Activated CD4-positive, alpha-beta T cell treated with anti-CD3 and anti-CD28 coated beads, Interleukin-2, amount 50 U/mL, for 4 hours (primary cell): ENCODE measurements around the gene ISX.

Source experiments
- DNase-seq, 2 experiments: peaks; one replicate each; pipeline ENCODE4 v3.0.0-alpha.2; 2020

ISX gene

GRCh38 chr22:35053060-35053835 is 12.7 kb upstream of the ISX start:
- no peak for DNase-seq

GRCh38 chr22:35054064-35054463 is 11.9 kb upstream of the ISX start:
- DNase-seq: no peak

- DNase-seq: no peak
Observed at GRCh38 chr22:35056486-35056885, 9.5 kb upstream of the ISX start.

GRCh38 chr22:35057155-35057554 is 8.8 kb upstream of the ISX start:
- no peak for DNase-seq

GRCh38 chr22:35059632-35060031 is 6.3 kb upstream of the ISX start:
- no peak for DNase-seq

- no peak for DNase-seq
Observed at GRCh38 chr22:35064664-35065063, 1.3 kb upstream of the ISX start.

- DNase-seq: no peak
Observed at GRCh38 chr22:35065183-35065582, 775 bp upstream of the ISX start.

GRCh38 chr22:35066768-35067167 is 810 bp downstream of the ISX start:
- DNase-seq: no peak

GRCh38 chr22:35069541-35069940 is 3.6 kb downstream of the ISX start:
- no peak for DNase-seq

GRCh38 chr22:35070451-35071093 is 4.6 kb downstream of the ISX start:
- no peak for DNase-seq

GRCh38 chr22:35071784-35072183 is 5.8 kb downstream of the ISX start:
- DNase-seq: no peak

GRCh38 chr22:35072925-35073324 is 7.0 kb downstream of the ISX start:
- DNase-seq: no peak

GRCh38 chr22:35074583-35074982 is 8.6 kb downstream of the ISX start:
- DNase-seq: no peak

- DNase-seq: no peak
Observed at GRCh38 chr22:35076630-35077029, 10.7 kb downstream of the ISX start.

GRCh38 chr22:35085621-35086020 is 19.7 kb downstream of the ISX start:
- no peak for DNase-seq

- no peak for DNase-seq
Observed at GRCh38 chr22:35089139-35089538, 23.2 kb downstream of the ISX start.

- DNase-seq: no peak
Observed at GRCh38 chr22:35092406-35092805, 26.4 kb downstream of the ISX start.

- no peak for DNase-seq
Observed at GRCh38 chr22:35098921-35099320, 33.0 kb downstream of the ISX start.

GRCh38 chr22:35099883-35100282 is 33.9 kb downstream of the ISX start:
- no peak for DNase-seq

GRCh38 chr22:35102663-35103062 is 36.7 kb downstream of the ISX start:
- DNase-seq: no peak

- DNase-seq: no peak
Observed at GRCh38 chr22:35103761-35104160, 37.8 kb downstream of the ISX start.

GRCh38 chr22:35104491-35104890 is 38.5 kb downstream of the ISX start:
- DNase-seq: no peak

- DNase-seq: no peak
Observed at GRCh38 chr22:35109616-35110015, 43.7 kb downstream of the ISX start.

- DNase-seq: no peak
Observed at GRCh38 chr22:35111244-35111643, 45.3 kb downstream of the ISX start.

- no peak for DNase-seq
Observed at GRCh38 chr22:35113341-35113740, 47.4 kb downstream of the ISX start.
